Nephron (organoid): ENCODE data around the gene MCM10.

ENCODE experiments used
- H3K27ac Mint-ChIP-seq, 3 experiments: 2 replicates each; pipeline ENCODE4 v1.8.0; 2020; ENCODE audit warnings: mixed read lengths in 3 of 3, mild to moderate bottlenecking in 2 of 3, moderate library complexity in 1 of 3
- H3K27me3 Mint-ChIP-seq: 2 replicates; pipeline ENCODE4 v1.8.0; 2021; ENCODE audit warnings: low read depth, mild to moderate bottlenecking, moderate library complexity, mixed read lengths
- H3K36me3 Mint-ChIP-seq: 2 replicates; pipeline ENCODE4 v1.8.0; 2020; ENCODE audit warnings: low read depth, mixed read lengths
- H3K4me1 Mint-ChIP-seq: 2 replicates; pipeline ENCODE4 v1.8.0; 2020; ENCODE audit warnings: mixed read lengths
- H3K4me3 Mint-ChIP-seq, 3 experiments: 2 replicates each; pipeline ENCODE4 v1.8.0; 2020; ENCODE audit warnings: mild to moderate bottlenecking in 3 of 3, mixed read lengths in 3 of 3, moderate library complexity in 2 of 3
- H3K9me3 Mint-ChIP-seq: 2 replicates; pipeline ENCODE4 v1.8.0; 2020; ENCODE audit warnings: mixed read lengths
- TF ChIP-seq, protein P1 (sequence below), 3 experiments: fragments of 200-600 bp; sonication (generic); IDR thresholded peaks; one replicate each; pipeline ENCODE4 v1.5.0; 2021; ENCODE audit warnings: antibody characterized with exemption in 3 of 3; ENCODE audit not compliant: unreplicated experiment in 3 of 3

MCM10 gene

GRCh38 chr10:13219685-13220670 is 58.6 kb downstream of the MCM10 start:
- peaks cover 3% of the 10 kb centered on the region for H3K27me3 Mint-ChIP-seq
- peaks cover 4% of the 10 kb centered on the region for H3K9me3 Mint-ChIP-seq
- peaks cover 4% of the 10 kb centered on the region for H3K36me3 Mint-ChIP-seq
- H3K27ac Mint-ChIP-seq, result no peak overlapping the region
- H3K4me1 Mint-ChIP-seq, result peaks cover 6% of the 10 kb centered on the region
- H3K4me3 Mint-ChIP-seq, result no peak overlapping the region
- TF ChIP-seq, protein P1, sequence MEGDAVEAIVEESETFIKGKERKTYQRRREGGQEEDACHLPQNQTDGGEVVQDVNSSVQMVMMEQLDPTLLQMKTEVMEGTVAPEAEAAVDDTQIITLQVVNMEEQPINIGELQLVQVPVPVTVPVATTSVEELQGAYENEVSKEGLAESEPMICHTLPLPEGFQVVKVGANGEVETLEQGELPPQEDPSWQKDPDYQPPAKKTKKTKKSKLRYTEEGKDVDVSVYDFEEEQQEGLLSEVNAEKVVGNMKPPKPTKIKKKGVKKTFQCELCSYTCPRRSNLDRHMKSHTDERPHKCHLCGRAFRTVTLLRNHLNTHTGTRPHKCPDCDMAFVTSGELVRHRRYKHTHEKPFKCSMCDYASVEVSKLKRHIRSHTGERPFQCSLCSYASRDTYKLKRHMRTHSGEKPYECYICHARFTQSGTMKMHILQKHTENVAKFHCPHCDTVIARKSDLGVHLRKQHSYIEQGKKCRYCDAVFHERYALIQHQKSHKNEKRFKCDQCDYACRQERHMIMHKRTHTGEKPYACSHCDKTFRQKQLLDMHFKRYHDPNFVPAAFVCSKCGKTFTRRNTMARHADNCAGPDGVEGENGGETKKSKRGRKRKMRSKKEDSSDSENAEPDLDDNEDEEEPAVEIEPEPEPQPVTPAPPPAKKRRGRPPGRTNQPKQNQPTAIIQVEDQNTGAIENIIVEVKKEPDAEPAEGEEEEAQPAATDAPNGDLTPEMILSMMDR (IDR thresholded peaks at IDR 0.05; ENCODE audit: unreplicated experiment in 3 of 3), result no peak

- peaks cover 6% of the 10 kb centered on the region for H3K4me1 Mint-ChIP-seq
- peaks cover 3% of the 10 kb centered on the region for H3K27me3 Mint-ChIP-seq
- H3K4me3 Mint-ChIP-seq, result no peak overlapping the region
- TF ChIP-seq, protein P1 (IDR thresholded peaks at IDR 0.05; ENCODE audit: unreplicated experiment in 3 of 3), result no peak
- H3K36me3 Mint-ChIP-seq, result peaks cover 4% of the 10 kb centered on the region
- H3K9me3 Mint-ChIP-seq, result peaks cover 2% of the 10 kb centered on the region
- H3K27ac Mint-ChIP-seq, result no peak overlapping the region
Measured at GRCh38 chr10:13221572-13221971, 60.2 kb downstream of the MCM10 start.

DNA sequence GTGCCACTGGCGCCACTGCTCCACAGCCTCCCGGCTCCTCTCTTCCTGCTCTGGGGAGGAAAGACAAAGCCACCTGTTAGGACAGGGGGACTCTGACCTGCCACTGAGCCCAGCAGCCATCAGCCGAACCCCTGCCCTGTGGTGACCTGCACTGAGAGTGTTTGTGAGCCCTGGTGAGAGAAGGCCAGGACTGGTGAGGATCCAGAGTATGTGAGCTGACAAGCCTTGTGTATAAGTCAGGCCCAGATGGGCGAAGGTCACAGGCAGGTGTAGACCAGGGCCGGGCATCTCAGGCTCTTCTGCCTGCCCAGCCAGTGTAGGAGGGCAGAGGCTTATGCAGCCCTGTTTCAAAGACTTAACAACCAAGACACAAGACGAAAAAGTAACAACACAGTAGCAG is 60.8 kb downstream of the MCM10 start:
- peaks cover 2% of the 10 kb centered on the region for H3K9me3 Mint-ChIP-seq
- peaks cover 4% of the 10 kb centered on the region for H3K36me3 Mint-ChIP-seq
- H3K27ac Mint-ChIP-seq, result no peak overlapping the region
- peaks cover 6% of the 10 kb centered on the region for H3K4me1 Mint-ChIP-seq
- H3K4me3 Mint-ChIP-seq, result no peak overlapping the region
- TF ChIP-seq, protein P1 (IDR thresholded peaks at IDR 0.05; ENCODE audit: unreplicated experiment in 3 of 3), result no peak
- peaks cover 3% of the 10 kb centered on the region for H3K27me3 Mint-ChIP-seq

GRCh38 chr10:13222566-13222965 is 61.2 kb downstream of the MCM10 start:
- Mint-ChIP-seq H3K36me3 (peaks cover 4% of the 10 kb centered on the region), H3K27ac (no peak overlapping the region), H3K9me3 (peaks cover 2% of the 10 kb centered on the region), H3K4me1 (peaks cover 6% of the 10 kb centered on the region), H3K27me3 (peaks cover 3% of the 10 kb centered on the region), H3K4me3 (no peak overlapping the region)
- TF ChIP-seq, protein P1 (IDR thresholded peaks at IDR 0.05; ENCODE audit: unreplicated experiment in 3 of 3), result no peak

- Mint-ChIP-seq H3K27me3 (peaks cover 3% of the 10 kb centered on the region), H3K4me3 (no peak overlapping the region), H3K9me3 (peaks cover 2% of the 10 kb centered on the region), H3K36me3 (peaks cover 4% of the 10 kb centered on the region), H3K4me1 (peaks cover 6% of the 10 kb centered on the region), H3K27ac (no peak overlapping the region)
- TF ChIP-seq, protein P1 (IDR thresholded peaks at IDR 0.05; ENCODE audit: unreplicated experiment in 3 of 3), result no peak
Measured at GRCh38 chr10:13223241-13223640, 61.9 kb downstream of the MCM10 start.
